ENCODE data around the gene STARD13.

DNA sequence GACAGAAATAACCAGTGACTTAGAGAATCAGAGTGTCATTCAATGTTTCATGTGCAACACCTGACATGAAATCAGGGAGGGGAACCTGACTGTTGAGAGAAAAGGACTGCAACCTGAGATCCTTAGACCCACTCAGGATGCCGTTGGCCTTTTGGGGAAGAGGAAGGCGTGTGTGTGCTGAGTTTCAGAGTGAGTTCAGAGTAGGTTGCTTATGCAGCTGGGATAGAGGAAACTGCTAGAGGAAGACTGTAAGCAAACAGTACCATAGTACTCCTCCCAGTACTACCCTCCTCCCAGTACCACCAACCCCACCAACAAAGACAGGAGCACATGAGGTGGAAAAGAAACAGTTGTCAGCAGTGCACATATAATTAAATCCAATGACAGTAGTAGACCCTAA, 205.6 kb downstream of the STARD13 start:
- TF ChIP-seq POLR2AphosphoS5 (IDR thresholded peaks at IDR 0.05) (no peak), POLR2A (IDR thresholded peaks at IDR 0.05) (no peak)
- TF ChIP-seq, protein P1, sequence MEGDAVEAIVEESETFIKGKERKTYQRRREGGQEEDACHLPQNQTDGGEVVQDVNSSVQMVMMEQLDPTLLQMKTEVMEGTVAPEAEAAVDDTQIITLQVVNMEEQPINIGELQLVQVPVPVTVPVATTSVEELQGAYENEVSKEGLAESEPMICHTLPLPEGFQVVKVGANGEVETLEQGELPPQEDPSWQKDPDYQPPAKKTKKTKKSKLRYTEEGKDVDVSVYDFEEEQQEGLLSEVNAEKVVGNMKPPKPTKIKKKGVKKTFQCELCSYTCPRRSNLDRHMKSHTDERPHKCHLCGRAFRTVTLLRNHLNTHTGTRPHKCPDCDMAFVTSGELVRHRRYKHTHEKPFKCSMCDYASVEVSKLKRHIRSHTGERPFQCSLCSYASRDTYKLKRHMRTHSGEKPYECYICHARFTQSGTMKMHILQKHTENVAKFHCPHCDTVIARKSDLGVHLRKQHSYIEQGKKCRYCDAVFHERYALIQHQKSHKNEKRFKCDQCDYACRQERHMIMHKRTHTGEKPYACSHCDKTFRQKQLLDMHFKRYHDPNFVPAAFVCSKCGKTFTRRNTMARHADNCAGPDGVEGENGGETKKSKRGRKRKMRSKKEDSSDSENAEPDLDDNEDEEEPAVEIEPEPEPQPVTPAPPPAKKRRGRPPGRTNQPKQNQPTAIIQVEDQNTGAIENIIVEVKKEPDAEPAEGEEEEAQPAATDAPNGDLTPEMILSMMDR (IDR thresholded peaks at IDR 0.05) = no peak

Measured in stomach (tissue), 4 donors.